ENCODE data around the gene RGS7.
"Not testable (repeated sequence)": the region's sequence is repeated elsewhere in the genome, so short reads cannot be mapped to it uniquely, and the experiment has no call there.

RGS7 gene

DNA sequence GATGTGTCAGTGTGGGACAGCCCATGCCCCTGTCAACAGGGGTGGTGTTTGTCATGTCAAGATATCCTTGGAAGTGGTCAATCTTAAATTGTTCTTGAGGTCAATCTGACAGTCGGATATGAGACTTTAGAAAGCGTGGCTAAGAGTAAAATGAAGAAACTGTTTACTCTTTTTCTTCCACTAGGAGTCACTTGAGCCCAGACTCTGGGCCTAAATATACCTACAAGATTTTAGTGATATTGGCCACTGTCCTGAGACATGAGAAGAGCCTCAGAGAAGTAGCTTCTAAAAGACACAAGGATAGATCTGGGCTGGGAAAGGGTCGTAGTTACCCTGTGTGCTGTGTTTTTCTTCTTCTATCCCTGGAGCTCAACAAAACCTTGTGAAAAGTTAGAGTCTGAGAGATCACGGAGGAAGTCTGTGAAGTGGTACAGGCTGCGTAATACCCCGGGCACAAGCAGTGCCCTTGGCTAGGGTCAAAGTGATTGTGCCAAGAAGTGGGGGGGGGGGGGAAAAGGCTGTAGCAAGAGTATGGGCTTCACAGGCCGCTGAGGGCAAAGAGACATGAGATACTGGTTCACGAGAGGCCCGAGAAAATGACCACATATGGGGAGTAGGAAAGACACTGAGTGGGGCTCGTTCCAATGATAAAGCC, 389.8 kb downstream of the RGS7 start:
- DNase-seq, result no peak

DNA sequence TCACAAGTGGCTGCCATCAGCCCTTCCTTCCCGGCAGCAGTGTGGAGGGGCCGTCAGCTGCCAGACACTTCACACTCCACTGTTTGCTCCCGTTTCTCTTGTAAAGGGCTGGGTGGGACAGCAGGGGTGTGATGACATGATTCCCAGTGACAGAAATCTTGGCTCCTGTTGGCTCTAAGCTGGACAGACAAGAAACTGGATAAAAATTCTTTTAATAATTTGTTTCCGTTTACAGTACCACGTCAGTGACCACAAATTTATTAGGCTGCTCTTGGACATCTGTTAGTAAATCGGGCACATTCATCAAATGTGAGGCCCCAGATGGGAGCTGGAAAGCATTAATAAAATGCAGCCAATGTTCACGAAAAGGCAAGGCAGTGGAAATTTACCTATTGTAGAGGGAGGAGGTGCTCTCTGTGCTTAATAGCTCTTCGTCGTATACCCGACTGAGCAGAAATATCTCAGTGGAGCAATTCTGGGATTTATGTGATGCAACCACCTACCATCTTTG, 391.4 kb downstream of the RGS7 start:
- no peak for DNase-seq

DNA sequence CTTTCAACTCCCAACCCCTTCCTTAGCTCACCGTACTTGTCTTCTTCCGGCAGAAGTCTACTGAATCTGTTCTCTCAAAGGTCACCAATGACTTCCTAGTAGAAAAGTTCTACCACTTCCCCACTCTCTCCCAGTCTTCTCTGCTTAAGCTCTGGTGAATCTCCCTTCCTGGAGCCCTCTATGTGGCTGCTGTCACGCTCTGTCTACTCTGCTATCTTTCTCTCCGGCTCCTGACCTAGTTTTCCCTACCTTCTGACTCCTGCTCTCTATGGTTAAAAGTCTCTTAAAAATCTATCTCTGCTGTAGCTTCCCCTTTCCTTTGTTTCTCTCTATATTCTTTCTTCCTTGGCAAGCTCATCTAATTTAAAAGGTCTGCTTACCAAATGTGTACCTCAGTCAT, 394.9 kb downstream of the RGS7 start:
- no peak for DNase-seq

DNA sequence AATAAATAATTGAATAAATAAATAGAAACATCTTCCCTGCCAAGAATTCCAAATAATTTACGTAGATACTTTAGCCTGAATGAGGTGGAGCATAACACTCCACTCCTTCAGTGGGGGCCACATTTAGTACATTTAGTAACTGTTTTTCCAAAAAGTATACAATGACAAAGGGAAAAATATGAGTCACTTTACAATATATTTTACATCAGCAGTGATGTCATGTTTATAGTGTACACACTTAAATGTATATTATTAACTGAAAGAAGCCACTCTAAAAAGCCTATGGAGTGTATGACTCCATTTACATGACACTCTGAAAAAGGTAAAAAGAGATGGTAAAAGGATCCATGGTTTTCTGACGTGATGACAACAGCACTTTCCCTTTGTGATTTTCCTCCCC, 400.6 kb downstream of the RGS7 start:
- no peak for DNase-seq

DNA sequence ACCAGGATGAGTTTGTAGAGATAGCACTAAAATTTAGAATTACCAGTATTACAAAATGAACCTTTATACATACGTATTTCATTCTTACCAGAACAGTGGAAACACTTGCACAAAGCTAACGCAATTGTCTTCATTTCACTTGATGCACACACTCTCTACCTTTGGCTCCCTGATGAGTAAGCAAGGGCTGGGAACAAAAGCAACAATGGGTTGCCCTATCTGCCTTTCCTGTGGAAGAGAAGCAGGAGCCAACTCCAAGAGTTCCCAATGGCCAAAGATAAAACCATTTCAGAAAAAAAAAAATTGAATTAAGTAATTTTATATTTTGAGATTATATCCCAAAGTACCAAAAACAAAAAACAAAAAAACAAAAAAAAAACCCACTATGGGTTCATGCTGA, 401.0 kb downstream of the RGS7 start:
- DNase-seq, result no peak

DNA sequence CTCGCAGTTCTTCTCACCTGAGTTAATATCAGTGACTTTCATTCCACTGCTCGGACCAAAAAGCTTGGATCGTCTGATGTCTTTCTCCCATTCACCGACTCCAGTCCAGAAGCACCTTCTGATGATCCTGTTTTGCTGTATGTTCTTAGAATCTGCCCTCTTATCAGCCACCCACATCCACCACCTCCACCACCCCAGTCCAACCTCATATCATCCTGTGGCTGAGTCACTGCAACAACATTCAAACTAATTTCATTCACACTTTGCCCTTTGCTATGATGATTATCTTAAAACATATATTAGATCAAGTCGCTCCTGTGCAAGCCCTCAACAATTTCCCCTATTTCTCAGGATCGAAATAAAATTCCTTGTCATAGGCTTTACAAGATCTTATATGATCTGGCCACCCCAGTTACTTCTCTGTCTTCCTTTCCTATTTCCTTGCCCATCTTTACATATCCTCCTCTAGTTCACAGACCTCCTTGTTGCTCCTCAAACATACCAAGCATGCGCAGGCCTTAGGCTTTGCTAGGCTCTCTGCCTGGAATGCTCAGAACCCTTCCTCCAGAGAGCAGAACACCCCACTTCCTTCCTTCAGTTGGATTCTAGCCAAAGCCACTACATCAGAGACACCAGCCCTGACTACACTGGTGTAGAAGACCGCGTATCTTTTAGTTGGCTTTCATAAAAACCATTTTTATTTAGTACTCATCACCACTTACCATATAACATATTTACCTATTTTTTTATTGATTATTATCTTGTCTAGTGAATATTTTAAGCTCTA, 409.4 kb downstream of the RGS7 start:
- no peak for DNase-seq

DNA sequence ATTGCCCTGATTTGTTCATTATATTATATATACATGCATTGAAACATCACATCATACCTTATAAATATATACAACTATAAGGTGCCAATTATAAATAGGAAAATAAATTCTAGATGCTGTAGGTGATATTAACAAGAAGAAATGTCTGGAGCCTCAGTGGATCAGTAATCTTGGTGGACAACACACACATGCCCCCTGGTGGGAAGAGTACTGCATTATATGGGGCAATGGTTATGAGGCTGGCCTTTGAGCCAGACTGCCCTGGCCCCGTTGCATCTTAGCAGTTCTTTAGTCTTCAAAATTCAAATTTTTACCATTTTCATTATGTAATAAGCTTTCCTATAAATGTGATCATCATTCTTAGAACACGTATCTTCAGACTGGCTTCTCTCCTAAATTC, 410.1 kb downstream of the RGS7 start:
- DNase-seq, result peak; percentile 18

DNA sequence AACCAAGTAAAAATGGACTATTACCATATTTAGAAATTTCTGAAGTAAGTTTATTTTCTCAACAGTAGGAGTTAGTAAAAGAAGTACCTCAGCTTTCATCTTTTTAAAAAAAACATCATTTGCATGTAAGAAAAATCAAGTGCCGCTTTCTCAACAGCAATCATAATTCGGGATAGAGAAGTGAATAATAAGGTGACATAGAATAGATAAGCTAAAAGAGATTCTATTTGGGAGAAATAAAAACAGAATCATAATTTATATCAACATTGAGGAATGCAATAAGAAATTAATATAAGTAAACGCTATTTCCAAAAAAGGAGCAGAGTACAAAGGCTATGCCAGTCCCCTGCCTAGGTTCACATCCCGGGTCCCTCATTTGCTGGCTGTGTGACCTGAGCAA, 414.1 kb downstream of the RGS7 start:
- no peak for DNase-seq

DNA sequence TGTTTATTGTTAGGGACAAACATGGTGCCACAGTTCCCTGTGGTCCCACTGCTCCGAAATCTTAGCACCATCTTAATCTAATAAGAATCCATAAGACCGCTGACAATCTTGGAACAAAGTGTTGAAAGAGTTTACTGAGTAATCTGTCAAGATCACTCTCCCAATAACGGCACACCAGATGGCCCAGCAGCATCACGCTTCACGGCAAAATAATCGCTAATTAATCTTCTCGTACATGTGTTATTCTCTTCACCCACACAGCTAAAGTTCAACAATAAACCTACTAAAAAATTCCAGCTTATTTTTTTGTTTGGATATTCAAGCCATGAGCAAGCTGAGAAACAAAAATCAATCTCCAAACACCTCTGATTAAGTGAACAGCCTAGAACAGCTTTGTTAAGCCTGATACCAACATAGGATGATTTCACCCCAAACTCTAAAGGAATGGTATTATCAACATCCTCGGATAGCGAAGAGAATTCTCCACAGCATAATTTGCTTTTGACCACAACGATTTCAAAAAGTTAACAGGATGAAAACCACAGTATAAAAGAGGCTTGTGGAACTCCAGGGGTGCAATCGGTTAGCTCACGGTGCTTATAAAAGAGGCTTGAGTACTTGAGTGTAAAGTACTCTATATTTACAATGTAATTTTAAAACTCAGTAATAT, 415.2 kb downstream of the RGS7 start:
- DNase-seq, result no peak

DNA sequence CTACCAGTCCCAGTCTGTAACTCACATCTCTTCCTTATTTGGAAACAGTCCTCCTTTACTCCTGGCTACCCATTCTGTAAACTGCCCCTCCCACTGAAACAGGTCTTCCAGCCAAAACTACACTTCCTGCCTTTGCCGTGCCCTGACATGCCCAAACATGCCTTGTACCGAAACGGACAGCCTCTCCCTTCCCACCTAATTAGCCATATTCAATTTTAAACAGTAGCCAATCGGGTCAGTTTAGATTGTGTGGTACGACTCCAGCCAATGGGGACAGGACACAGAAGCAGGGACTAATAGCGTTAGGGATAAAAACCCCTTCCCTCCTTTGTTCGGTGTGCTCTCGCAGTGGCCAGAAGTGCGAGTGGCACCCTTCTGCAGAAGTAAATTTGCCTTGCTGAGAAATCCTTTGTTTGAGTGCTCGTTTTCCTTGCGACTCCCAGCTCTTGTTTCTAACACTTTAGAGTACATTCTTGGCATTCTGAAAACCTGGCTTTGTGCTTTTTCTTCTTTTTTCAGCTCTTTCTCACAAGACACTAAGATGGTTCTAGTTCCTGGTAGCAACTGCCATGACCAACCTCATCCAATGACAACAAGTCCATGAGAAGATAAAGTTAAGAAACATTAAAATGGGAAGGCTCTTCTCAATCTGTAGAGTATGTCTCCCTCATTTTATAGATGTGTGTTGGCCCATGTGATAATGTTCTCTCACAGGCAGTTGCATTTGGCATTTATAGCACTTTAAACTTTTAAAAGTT, 419.9 kb downstream of the RGS7 start:
- no peak for DNase-seq

DNA sequence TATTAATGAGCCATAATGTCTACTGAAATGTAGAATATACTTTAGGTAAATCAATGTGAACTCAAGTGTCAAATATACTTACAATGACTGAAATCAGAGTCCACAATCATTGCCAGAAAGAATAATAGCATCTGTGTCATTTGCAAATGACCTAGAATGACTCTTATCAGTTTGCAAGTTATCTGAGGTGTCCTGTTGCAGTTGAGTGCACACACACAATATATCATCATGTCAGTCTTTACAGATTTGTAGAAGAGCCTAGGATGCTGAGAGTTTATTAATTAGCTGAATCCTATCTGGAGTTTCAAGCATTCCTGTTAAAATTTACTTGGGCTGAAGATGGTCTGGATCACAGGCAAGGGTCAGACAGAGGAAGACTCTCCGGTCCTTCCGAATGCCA, 421.1 kb downstream of the RGS7 start:
- DNase-seq, result no peak

DNA sequence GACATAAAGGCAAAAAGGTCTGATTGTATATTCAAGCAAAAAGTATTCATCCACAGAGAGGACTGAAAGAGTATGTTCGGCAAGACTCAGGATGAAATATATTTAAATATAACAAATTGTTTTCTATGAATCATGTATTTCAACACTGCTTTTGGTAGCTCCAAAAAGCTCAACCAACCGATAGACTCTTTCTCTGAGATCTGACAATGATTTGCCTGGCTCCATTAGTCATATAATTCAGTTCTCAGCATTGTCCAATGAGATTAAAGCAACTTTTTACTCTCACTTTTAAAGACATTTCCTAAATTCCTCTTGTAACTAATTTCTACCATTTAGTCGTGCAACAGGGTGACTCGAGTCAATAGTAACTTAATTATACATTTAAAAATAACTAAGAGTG, 426.0 kb downstream of the RGS7 start:
- no peak for DNase-seq

DNA sequence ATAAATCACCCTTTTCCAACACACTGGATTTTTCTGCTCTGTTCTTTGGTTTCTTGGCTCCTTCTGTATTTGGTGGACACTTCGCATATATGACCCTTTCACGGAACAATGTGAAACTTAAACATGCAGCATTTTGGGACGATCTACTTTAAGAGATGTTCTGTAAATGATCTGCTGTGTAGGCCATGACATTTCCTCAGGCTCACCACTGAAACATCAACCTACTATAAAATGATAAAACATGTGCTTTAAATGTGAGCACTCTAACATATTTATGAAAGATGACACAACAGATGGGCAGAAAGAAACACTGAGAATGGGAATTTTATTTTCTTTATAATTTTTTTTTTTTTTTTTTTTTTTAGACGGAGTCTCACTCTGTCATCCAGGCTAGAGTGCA, 428.7 kb downstream of the RGS7 start:
- DNase-seq, result no peak

DNA sequence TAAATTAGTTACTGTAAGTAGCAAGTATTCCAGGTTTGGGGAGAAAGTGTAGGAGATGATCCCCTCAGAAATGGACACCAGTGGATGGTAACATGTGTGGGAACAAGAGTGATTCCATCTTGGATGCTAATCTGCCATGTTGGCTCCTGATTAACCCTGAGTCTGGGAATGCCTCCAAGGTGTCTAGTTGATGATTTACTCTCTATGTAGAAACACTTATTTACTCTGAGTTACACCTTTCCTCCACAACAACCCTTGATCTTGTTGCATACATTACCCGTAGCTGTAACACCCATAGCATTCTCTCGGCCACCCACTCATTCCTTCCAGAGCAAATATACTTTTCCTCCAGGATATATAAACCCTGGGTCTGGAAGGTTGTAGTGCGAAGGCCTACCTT, 429.2 kb downstream of the RGS7 start:
- DNase-seq, result no peak

DNA sequence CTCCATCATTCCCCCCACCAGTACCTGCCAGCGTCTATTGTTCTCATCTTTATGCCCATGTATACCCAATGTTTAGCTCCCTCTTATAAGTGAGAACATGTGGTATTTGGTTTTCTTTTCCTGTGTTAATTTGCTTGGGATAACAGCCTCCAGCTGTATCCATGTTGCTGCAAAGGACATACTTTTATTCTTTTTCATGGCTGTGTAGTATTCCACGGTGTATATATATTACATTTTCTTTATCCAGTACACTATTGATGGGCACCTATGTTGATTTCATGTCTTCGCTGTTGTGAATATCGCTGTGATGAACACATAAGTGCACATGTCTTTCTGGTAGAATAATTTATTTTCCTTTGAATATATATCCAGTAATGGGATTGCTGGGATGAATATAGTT, 431.7 kb downstream of the RGS7 start:
- DNase-seq, result no peak

DNA sequence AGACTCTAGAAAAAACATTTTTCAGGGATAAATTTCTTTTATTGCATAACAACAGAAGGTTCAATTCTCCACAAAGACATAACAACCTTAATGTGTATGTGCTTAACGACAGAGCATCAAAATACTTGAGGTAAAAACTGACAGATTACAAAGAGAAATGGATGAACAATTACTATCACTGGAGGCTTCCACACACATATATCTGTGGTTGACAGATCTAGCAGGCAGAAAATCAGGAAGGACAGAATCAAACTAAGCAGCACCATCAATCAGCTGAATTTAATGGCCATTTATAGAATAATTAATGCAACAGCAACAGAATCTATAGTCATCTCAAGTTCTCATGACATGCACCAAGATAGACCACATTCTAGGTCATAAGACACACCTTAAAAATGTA, 439.0 kb downstream of the RGS7 start:
- no peak for DNase-seq

DNA sequence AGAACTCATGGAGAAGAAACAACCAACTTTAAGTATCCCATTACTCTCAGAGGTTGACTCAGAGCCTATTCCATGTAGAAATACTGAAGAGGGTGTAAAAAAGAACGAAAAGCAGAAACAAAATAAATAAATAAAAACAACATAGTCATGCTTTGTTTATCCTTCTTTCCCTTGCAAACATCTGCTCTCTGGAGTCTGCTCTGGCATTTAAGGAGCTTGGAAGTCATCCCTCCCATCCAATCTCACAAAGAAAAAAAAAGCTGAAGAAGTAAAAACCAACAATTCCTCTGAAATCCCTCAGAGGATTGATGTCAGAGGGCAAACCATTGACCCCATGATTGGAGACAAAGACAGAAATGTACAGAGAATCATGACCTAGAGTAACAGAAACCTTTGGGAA, 442.5 kb downstream of the RGS7 start:
- no peak for DNase-seq

DNA sequence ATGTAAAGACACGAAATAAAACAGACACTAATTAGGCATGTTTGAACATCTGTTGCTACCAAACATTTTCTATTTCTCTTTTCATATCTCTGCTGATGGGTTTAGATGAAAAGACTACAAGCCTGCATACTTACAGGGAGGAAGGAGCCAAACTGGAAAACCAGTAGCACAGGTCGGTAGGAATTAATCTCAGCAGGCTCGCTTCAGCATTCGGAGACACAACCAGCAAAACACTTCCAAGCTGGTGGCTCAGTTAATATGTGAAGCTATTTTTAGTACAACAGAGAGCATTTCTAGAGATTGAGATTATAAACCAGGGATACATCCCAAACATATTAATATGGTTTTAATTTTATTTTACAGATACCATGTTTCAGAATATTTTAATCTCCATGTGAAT, 444.2 kb downstream of the RGS7 start:
- DNase-seq, result no peak

DNA sequence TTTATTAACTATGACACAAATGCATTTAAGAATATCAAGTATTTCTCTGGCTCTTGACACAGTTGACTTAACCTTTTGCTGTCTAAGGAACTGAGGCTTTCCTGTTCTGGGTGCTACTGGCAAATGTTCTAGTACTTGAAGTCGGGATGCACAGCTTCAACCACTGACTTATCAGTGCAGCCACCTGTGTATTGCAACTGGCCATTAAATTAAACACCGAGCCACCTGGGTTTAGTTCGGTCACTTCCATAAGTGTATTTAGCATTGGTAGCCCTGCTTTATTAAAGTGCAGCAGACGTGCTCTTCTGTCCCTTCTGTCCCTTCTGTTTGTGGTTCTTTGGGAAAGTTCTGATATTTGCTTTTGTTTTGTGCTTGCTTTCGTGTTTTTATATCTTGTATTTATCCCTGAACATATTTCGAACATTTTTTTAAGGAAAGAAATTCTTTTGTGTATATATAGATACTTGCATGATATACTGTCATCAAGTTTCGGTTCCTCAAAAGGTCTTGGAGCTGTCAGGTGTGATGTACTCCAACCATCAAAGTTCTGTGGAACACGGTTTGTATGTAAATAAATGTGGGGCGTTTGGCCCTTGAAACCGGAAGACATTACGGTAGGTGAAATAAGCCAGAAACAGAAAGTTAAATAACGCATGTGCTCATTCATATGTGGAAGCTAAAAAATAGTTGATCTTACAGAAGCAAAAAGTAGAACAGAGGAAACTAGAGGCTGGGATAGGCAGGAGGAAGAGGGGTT, 447.1 kb downstream of the RGS7 start:
- no peak for DNase-seq

DNA sequence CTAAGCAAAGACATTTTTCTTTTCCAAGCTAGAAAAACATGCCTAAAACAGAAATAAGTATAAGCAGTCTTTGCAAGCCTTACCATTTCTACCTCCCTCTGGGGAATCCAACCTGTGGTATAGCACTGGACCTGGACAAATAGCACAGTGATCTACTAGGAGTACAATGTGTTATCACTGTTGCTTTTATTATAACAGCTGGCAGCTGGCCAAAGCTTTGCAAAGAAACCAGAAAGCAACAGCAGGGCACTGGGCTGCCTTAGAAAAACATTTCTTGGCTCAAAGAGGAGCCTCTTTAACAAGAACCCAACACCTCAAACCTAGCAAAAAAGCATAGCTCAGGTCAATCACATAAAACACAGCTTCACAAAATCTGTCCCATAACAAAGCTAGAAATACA, 450.5 kb downstream of the RGS7 start:
- no peak for DNase-seq

DNA sequence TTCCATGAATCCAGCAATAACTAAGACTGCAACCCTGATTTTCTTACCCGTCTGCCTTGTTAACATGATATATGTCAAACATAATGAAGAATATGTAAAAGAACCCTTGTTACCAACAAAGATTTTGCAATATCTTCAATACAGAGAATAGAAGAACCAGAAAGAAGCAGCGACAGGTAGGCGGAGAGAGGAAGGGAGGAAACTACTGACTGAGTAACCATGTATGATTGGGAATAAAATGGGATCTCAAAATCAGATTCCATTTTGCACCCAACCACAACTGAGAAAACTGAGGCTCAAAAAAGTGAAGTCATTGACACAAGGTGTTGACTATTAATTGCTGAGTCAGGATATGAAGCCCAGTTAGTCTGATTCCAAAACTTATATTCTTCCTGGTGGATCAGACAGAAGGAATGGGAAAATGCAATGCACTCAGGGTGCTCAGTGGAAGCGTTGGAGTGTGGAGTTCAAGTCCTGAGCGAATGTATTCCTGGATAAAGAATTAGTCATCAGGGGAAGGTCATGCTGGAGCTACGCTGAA, 451.7 kb downstream of the RGS7 start:
- no peak for DNase-seq

DNA sequence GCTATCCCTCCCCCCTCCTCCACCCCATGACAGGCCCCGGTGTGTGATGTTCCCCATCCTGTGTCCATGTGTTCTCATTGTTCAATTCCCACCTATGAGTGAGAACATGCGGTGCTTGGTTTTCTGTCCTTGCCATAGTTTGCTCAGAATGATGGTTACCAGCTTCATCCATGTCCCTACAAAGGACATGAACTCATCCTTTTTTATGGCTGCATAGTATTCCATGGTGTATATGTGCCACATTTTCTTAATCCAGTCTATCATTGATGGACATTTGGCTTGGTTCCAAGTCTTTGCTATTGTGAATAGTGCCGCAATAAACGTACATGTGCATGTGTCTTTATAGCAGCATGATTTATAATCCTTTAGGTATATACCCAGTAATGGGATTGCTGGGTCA, 461.6 kb downstream of the RGS7 start:
- DNase-seq, result not testable (repeated sequence)

DNA sequence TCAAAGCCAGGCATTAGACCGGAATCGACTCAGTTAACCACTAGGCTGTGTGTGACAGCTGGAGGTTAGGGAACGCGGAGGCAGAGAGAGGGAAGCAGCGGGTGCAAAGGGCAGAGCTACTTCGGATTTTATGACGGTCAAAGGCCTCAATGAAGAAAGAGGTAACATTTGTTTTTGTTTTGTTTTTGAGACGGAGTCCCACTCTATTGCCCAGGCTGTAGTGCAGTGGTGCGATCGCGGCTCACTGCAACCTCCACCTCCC, 468.3 kb downstream of the RGS7 start:
- DNase-seq, result no peak

Measured in stimulated activated CD4-positive, alpha-beta T cell treated with anti-CD3 and anti-CD28 coated beads, Interleukin-15, amount 100 ng/mL, for 24 hours (primary cell).